GM19025 (cell line): ENCODE data around the gene PNPLA4.

Experiments
- ATAC-seq: cut with Tn5 transposase; IDR thresholded peaks from one replicate; pipeline ENCODE4 v1.9.1; 2021; ENCODE audit warnings: mild to moderate bottlenecking, low read depth, moderate library complexity; ENCODE audit not compliant: unreplicated experiment

The PNPLA4 gene

GRCh38 chrX:7876957-7877356 is 50.3 kb downstream of the PNPLA4 start:
- ATAC-seq, result no peak

GRCh38 chrX:7872042-7872441 is 55.2 kb downstream of the PNPLA4 start:
- no peak for ATAC-seq

GRCh38 chrX:7852166-7852565 is 75.0 kb downstream of the PNPLA4 start:
- ATAC-seq, result no peak
